GM10847 (cell line): Measurements from ENCODE around the gene TRIB2.

Experiments used
- POLR2A ChIP-seq: IDR thresholded peaks from 2 replicates; pipeline ENCODE4 v1.6.1; 2011; ENCODE audit not compliant: insufficient read length; ENCODE audit errors: extremely low read depth

TRIB2 gene

GRCh38 chr2:12767541-12767940, 50.8 kb downstream of the TRIB2 start:
- no peak for TF ChIP-seq POLR2A

GRCh38 chr2:12767996-12768624, 51.4 kb downstream of the TRIB2 start:
- no peak for TF ChIP-seq POLR2A

- no peak for TF ChIP-seq POLR2A
These were observed 52.9 kb downstream of the TRIB2 start for GRCh38 chr2:12769492-12770105.

- TF ChIP-seq POLR2A, result no peak
These were observed 53.7 kb downstream of the TRIB2 start for GRCh38 chr2:12770300-12770968.

- no peak for TF ChIP-seq POLR2A
These were observed 54.4 kb downstream of the TRIB2 start for GRCh38 chr2:12771154-12771553.

- TF ChIP-seq POLR2A, result no peak
These were observed 57.1 kb downstream of the TRIB2 start for GRCh38 chr2:12773586-12774394.

- TF ChIP-seq POLR2A, result no peak
These were observed 57.6 kb downstream of the TRIB2 start for GRCh38 chr2:12774395-12774727.

GRCh38 chr2:12776521-12776961, 59.8 kb downstream of the TRIB2 start:
- TF ChIP-seq POLR2A, result no peak

- TF ChIP-seq POLR2A, result no peak
These were observed 61.6 kb downstream of the TRIB2 start for GRCh38 chr2:12778369-12778768.

GRCh38 chr2:12778811-12779579, 62.3 kb downstream of the TRIB2 start:
- no peak for TF ChIP-seq POLR2A

- TF ChIP-seq POLR2A, result no peak
These were observed 64.6 kb downstream of the TRIB2 start for GRCh38 chr2:12781329-12781728.

- no peak for TF ChIP-seq POLR2A
These were observed 71.4 kb downstream of the TRIB2 start for GRCh38 chr2:12787891-12788801.

GRCh38 chr2:12791906-12792305, 75.2 kb downstream of the TRIB2 start:
- no peak for TF ChIP-seq POLR2A
